Measurements from ENCODE around the gene GPR35.

GRCh38 chr2:240624011-240624949 is 1.0 kb upstream of the GPR35 start:
- no peak for TF ChIP-seq CTCF (optimal IDR thresholded peaks at IDR 0.05 in 1 of 3, IDR thresholded peaks at IDR 0.05 in 1 of 3, conservative IDR thresholded peaks at IDR 0.05 in 1 of 3; ENCODE audit: extremely low read depth in 1 of 3, insufficient read depth in 2 of 3, low read length in 3 of 3)
- no peak for TF ChIP-seq EZH2 (IDR thresholded peaks at IDR 0.05; ENCODE audit: low read length)
